Measurements from ENCODE around the gene FAM193A. TPM values are rescaled to one million over a fixed set of nuclear protein-coding genes. Genes with fewer than 3 reads are reported as not detected.

The FAM193A gene
- total and polyA plus RNA-seq, 2 experiments from 2014 or later, result 12.0 to 22.9 TPM

DNA sequence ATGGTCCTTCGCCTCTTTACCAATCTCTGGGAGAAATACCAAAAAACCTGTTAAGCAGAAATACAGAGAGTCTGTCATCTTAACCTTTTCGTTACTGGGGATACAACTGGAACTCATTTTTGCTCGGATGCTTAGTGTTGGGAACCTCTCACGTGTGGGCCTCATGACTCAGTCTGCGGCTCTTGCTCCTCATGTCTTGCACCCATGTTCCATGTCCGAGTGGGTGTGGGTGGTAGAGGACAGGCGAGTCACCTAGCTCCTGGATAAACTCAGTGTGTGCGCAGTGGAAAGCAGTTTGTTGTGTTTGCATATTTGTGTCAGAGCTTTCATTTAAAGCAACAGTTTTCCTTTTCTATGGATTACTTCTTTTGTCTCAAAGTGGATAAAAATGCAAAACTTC is 149.1 kb downstream of the FAM193A start (continued):
- TF ChIP-seq, protein P1, sequence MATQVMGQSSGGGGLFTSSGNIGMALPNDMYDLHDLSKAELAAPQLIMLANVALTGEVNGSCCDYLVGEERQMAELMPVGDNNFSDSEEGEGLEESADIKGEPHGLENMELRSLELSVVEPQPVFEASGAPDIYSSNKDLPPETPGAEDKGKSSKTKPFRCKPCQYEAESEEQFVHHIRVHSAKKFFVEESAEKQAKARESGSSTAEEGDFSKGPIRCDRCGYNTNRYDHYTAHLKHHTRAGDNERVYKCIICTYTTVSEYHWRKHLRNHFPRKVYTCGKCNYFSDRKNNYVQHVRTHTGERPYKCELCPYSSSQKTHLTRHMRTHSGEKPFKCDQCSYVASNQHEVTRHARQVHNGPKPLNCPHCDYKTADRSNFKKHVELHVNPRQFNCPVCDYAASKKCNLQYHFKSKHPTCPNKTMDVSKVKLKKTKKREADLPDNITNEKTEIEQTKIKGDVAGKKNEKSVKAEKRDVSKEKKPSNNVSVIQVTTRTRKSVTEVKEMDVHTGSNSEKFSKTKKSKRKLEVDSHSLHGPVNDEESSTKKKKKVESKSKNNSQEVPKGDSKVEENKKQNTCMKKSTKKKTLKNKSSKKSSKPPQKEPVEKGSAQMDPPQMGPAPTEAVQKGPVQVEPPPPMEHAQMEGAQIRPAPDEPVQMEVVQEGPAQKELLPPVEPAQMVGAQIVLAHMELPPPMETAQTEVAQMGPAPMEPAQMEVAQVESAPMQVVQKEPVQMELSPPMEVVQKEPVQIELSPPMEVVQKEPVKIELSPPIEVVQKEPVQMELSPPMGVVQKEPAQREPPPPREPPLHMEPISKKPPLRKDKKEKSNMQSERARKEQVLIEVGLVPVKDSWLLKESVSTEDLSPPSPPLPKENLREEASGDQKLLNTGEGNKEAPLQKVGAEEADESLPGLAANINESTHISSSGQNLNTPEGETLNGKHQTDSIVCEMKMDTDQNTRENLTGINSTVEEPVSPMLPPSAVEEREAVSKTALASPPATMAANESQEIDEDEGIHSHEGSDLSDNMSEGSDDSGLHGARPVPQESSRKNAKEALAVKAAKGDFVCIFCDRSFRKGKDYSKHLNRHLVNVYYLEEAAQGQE (IDR thresholded peaks at IDR 0.05; ENCODE audit: unreplicated experiment), result no peak
- TF ChIP-seq ZNF331 (CRISPR knock-in tag; IDR thresholded peaks at IDR 0.05; ENCODE audit: low read depth) (no peak), EZH2 (IDR thresholded peaks at IDR 0.05; ENCODE audit: low read depth, unreplicated experiment) (no peak), ZNF462 (CRISPR knock-in tag; IDR thresholded peaks at IDR 0.05) (no peak), STAT1 (IDR thresholded peaks at IDR 0.05; ENCODE audit: unreplicated experiment) (no peak), EZH2phosphoT487 (IDR thresholded peaks at IDR 0.05; ENCODE audit: unreplicated experiment) (no peak)
